Hindlimb muscle (tissue), 1 donor: ENCODE data around the gene CSN3. TPM values are rescaled to one million over a fixed set of nuclear protein-coding genes. Genes with fewer than 3 reads are reported as not detected.

Experiments used
- DNase-seq: peaks from one replicate; pipeline ENCODE4 v3.0.0-alpha.2; 2013
- polyA plus RNA-seq: library from polyadenylated mRNA; unstranded; fragments of 120-200 nt; gene quantifications from one replicate; pipeline ENCODE4 v1.2.1, GENCODE V29; 2013; ENCODE audit not compliant: insufficient read length

The CSN3 gene
- polyA plus RNA-seq, 1 donor: not detected

- no peak for DNase-seq
Observed at GRCh38 chr4:70297576-70297975, 55.2 kb downstream of the CSN3 start.

GRCh38 chr4:70298051-70298450 is 55.7 kb downstream of the CSN3 start:
- peak; percentile 65 for DNase-seq

- no peak for DNase-seq
Observed at GRCh38 chr4:70299643-70300042, 57.2 kb downstream of the CSN3 start.

GRCh38 chr4:70300215-70300614 is 57.8 kb downstream of the CSN3 start:
- no peak for DNase-seq

Other genes starting within 250 kb of the CSN3 start
- gene STATH, start 246.6 kb upstream of the CSN3 start, polyA plus RNA-seq: not detected
- not detected for gene HTN3, start 214.1 kb upstream of the CSN3 start, polyA plus RNA-seq
- gene HTN1, start 192.2 kb upstream of the CSN3 start, polyA plus RNA-seq: 0.05 TPM
- not detected for gene PRR27, start 88.4 kb upstream of the CSN3 start, polyA plus RNA-seq
- gene ODAM, start 46.9 kb upstream of the CSN3 start, polyA plus RNA-seq: not detected
- not detected for gene FDCSP, start 16.5 kb upstream of the CSN3 start, polyA plus RNA-seq
- not detected for gene CABS1, start 92.4 kb downstream of the CSN3 start, polyA plus RNA-seq
- gene SMR3A, start 118.2 kb downstream of the CSN3 start, polyA plus RNA-seq: not detected
- not detected for gene SMR3B, start 140.5 kb downstream of the CSN3 start, polyA plus RNA-seq
- gene OPRPN, start 155.3 kb downstream of the CSN3 start, polyA plus RNA-seq: not detected
- not detected for gene MUC7, start 229.6 kb downstream of the CSN3 start, polyA plus RNA-seq